ENCODE measurements around the gene CUBN. TPM values are rescaled to one million over a fixed set of nuclear protein-coding genes. Genes with fewer than 3 reads are reported as not detected.

The CUBN gene
- total RNA-seq, 4 donors from 2014 or later = 0.54 to 1.8 (median 1.3) TPM

DNA sequence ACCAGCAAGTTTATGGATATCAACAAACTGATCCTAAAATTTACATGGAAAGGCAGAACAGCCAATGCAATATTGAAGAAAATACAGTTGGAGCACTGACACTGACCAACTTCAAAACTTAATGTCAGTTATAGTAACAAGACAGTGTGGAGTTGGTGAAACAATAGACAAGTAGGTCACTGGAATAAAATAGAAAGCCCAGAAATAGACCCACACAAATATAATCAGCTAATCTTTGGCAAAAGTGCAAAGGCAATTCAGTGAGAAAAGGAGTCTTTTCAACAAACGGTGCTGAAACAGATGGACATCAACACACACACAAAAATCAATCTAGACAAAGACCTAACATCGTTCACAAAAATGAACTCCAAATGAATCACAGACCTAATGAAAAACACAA is 326.1 kb downstream of the CUBN start:
- 48 to 53% methylated on average over 2 of the region's 2 CpGs for WGBS, 2 donors
- intact Hi-C loops (cut with DNase I; ENCODE audit: low total_unique reads) = no loop called here
- no peak overlapping the region for H3K4me3 ChIP-seq (ENCODE audit: low read depth, poor library complexity, severe bottlenecking)
- no peak for TF ChIP-seq POLR2A (IDR thresholded peaks at IDR 0.05)
- TF ChIP-seq, protein P1, sequence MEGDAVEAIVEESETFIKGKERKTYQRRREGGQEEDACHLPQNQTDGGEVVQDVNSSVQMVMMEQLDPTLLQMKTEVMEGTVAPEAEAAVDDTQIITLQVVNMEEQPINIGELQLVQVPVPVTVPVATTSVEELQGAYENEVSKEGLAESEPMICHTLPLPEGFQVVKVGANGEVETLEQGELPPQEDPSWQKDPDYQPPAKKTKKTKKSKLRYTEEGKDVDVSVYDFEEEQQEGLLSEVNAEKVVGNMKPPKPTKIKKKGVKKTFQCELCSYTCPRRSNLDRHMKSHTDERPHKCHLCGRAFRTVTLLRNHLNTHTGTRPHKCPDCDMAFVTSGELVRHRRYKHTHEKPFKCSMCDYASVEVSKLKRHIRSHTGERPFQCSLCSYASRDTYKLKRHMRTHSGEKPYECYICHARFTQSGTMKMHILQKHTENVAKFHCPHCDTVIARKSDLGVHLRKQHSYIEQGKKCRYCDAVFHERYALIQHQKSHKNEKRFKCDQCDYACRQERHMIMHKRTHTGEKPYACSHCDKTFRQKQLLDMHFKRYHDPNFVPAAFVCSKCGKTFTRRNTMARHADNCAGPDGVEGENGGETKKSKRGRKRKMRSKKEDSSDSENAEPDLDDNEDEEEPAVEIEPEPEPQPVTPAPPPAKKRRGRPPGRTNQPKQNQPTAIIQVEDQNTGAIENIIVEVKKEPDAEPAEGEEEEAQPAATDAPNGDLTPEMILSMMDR (IDR thresholded peaks at IDR 0.05) = no peak
- DNase-seq (ENCODE audit: low spot score in 2 of 2) = no peak

DNA sequence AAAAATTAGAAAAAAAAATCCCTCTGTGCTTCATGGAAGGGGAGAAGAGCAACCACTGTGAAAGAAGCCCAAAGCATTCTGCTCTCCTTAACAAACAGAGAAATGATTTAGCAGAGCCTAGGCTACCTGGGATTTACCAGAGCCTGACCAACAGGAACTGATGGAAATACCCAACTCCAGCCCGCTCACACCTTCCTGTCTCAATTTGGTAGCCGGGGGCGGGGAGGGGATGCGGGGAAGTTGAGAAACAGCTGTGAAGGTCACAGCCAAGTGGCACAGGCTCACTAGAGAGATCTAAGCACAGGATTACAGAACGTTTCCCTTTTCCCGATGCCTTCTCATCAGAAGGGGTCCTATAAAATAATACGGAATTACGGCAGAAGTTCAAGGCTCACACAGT is 330.0 kb downstream of the CUBN start:
- no peak for DNase-seq (ENCODE audit: low spot score in 2 of 2)
- intact Hi-C loops (cut with DNase I; ENCODE audit: low total_unique reads) = no loop called here
- TF ChIP-seq, protein P1 (IDR thresholded peaks at IDR 0.05) = no peak
- TF ChIP-seq POLR2A (IDR thresholded peaks at IDR 0.05) = no peak
- WGBS, 2 donors = 67 to 76% methylated on average over 8 of the region's 8 CpGs
- H3K4me3 ChIP-seq (ENCODE audit: low read depth, poor library complexity, severe bottlenecking) = no peak overlapping the region

DNA sequence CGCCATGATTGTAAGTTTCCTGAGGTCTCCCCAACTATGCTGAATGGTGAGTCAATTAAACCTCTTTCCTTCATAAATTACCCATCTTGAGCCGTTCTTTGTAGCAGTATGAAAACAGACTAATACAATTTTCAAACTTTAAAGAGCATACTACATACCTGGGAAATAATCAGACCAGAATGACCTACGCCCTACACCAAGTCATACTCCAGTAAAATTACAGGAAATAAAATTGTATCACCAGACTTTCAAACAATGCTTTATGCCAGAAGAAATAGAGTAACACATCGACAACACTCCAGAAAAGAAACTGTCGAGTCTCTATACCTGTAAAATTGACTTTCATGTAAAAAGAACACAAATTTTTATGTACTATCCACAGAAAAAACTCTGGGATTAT is 331.0 kb downstream of the CUBN start:
- no peak for TF ChIP-seq POLR2A (IDR thresholded peaks at IDR 0.05)
- TF ChIP-seq, protein P1 (IDR thresholded peaks at IDR 0.05) = no peak
- H3K4me3 ChIP-seq (ENCODE audit: low read depth, poor library complexity, severe bottlenecking) = no peak overlapping the region
- WGBS, 2 donors = 94 to 95% methylated on average over 5 of the region's 5 CpGs
- DNase-seq (ENCODE audit: low spot score in 2 of 2) = no peak
- intact Hi-C loops (cut with DNase I; ENCODE audit: low total_unique reads) = no loop called here

DNA sequence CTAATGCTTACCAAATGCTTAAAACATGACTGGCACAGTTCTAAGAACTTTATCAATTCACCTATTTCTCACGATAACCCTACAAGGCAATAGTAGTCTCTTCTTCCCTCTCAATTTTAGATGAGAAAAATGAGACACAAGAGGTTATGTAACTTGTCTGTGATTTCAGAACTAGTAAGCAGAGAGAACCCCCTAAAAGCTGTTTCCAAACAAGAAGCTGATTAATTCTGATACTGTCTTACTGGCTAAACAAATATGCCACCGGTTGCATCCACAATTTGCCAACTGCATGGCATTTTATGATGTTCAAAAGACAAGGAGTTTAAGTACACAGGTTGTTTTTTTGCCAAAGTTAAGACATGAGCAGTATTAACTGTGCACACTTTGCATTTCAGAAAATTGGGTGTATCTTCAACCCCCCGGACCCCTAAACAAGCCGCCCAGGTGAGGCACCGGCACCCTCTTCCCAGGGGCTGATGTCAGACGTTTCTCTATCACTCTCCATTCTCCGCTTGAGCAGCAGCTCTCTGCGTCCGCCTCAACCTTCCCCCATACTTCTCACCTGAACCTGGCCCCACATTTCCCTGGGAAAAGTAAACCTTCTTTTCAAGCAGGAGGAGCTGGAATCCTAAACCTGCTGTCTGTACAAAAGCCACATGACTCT is 334.1 kb downstream of the CUBN start:
- no peak overlapping the region for H3K4me3 ChIP-seq (ENCODE audit: low read depth, poor library complexity, severe bottlenecking)
- intact Hi-C loops (cut with DNase I; ENCODE audit: low total_unique reads) = no loop called here
- DNase-seq (ENCODE audit: low spot score in 2 of 2) = no peak
- TF ChIP-seq, protein P1 (IDR thresholded peaks at IDR 0.05) = no peak
- TF ChIP-seq POLR2A (IDR thresholded peaks at IDR 0.05) = no peak
- WGBS, 2 donors = 94 to 97% methylated on average over 9 of the region's 9 CpGs

DNA sequence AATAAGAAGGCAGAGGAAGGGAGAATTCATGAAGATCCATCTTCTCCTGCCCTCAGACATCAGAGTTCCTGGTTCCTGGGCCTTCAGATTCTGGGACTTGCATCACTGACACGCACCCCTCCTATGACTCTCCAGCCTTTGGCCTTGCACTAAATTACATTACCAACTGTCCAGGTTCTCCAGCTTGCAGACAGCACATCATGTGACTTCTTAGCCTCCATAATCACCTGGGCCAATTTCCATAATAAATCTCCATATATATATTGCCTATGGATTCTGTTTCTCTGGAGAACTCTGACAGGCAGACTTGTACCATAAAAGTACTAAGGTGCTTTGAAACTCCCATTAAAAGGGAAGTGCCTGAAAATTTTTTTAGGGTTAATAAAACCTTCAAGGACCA is 335.6 kb downstream of the CUBN start:
- 100% methylated on average over 1 of the region's 1 CpG for WGBS, 2 donors
- TF ChIP-seq, protein P1 (IDR thresholded peaks at IDR 0.05) = no peak
- TF ChIP-seq POLR2A (IDR thresholded peaks at IDR 0.05) = no peak
- intact Hi-C loops (cut with DNase I; ENCODE audit: low total_unique reads) = no loop called here
- DNase-seq (ENCODE audit: low spot score in 2 of 2) = no peak
- H3K4me3 ChIP-seq (ENCODE audit: low read depth, poor library complexity, severe bottlenecking) = no peak overlapping the region

DNA sequence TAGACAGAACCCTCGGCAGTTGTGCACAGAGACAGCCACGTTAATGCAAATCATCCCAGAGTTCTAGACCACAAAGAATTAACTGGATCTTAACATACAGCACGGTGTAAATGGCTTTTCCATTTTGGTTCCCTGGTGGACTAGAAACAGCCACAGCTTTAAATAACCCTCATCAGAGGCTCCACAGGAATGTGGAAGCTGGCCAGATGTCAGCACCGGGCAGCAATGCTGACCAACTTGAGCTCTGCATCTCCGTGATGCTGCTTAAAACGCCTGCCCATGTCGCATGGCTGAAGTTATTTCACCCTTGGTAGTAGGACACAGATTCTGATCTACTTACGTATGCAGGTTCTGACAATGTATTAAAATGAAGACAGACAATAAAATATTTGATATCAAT is 336.9 kb downstream of the CUBN start:
- no peak overlapping the region for H3K4me3 ChIP-seq (ENCODE audit: low read depth, poor library complexity, severe bottlenecking)
- 80 to 87% methylated on average over 8 of the region's 8 CpGs for whole genome bisulfite sequencing, 2 donors
- intact Hi-C loops (cut with DNase I; ENCODE audit: low total_unique reads) = no loop called here
- no peak for DNase-seq (ENCODE audit: low spot score in 2 of 2)
- no peak for TF ChIP-seq POLR2A (IDR thresholded peaks at IDR 0.05)
- TF ChIP-seq, protein P1 (IDR thresholded peaks at IDR 0.05) = no peak
